Sciatic nerve (tissue), 2 donors: ENCODE measurements around the gene PROC. TPM values are rescaled to one million over a fixed set of nuclear protein-coding genes. Genes with fewer than 3 reads are reported as not detected.

Experiments used
- ATAC-seq: fragments of 200-7000 bp; cut with Tn5 transposase; one replicate; pipeline ENCODE4 v1.9.1; 2020; ENCODE audit warnings: mild to moderate bottlenecking, moderate library complexity
- DNase-seq: peaks from one replicate; pipeline ENCODE4 v3.0.0-alpha.2; 2020; ENCODE audit warnings: low spot score
- intact Hi-C: fragments of 100-400 bp; cut with DNase I; formaldehyde crosslinking; loops from one replicate; pipeline ENCODE4 v1.14.2; 2022
- total RNA-seq: library from RNA; stranded (reverse); fragmentation: NEBNext Ultra II Directional; extraction: Animal tissue kit (Norgen Biotek cat#: 25700); gene quantifications from one replicate; pipeline ENCODE4 v1.2.1, GENCODE V29; 2021
- donor health status: DM: no; HTN: no; CAD: no.
- donor health status: DM: no; HTN: no; CAD: no.

The PROC gene
- total RNA-seq: not detected

- DNase-seq: no peak
- intact Hi-C loops: no loop called here
- no peak for ATAC-seq
These were observed at the start of gene PROC for GRCh38 chr2:127418300-127419111. Gene PROC (plus strand): TSS chr2:127418427. CDS start chr2:127419943, 1,516 bp downstream.

- ATAC-seq (no peak), DNase-seq (no peak)
- intact Hi-C loops: no loop called here
These were observed 48.2 kb upstream of the PROC start for GRCh38 chr2:127370010-127370409.

- DNase-seq (no peak), ATAC-seq (peak; percentile 68)
- intact Hi-C loops: no loop called here
These were observed 47.2 kb upstream of the PROC start for GRCh38 chr2:127371037-127371436.

- ATAC-seq (no peak), DNase-seq (no peak)
- intact Hi-C loops: no loop called here
These were observed 44.7 kb upstream of the PROC start for GRCh38 chr2:127373362-127374083.

- no peak for ATAC-seq
- intact Hi-C loops: no loop called here
- DNase-seq: no peak
These were observed 42.0 kb upstream of the PROC start for GRCh38 chr2:127376257-127376656.

- intact Hi-C loops: no loop called here
- DNase-seq: no peak
- no peak for ATAC-seq
These were observed 41.0 kb upstream of the PROC start for GRCh38 chr2:127377262-127377661.

GRCh38 chr2:127378720-127379119 is 39.5 kb upstream of the PROC start:
- intact Hi-C loops: no loop called here
- ATAC-seq (no peak), DNase-seq (no peak)

- DNase-seq (no peak), ATAC-seq (no peak)
- intact Hi-C loops: no loop called here
These were observed 38.4 kb upstream of the PROC start for GRCh38 chr2:127379712-127380355.

- no peak for DNase-seq
- no peak for ATAC-seq
- intact Hi-C loops: no loop called here
These were observed 36.5 kb upstream of the PROC start for GRCh38 chr2:127381762-127382161.

- intact Hi-C loops: no loop called here
- no peak for ATAC-seq
These were observed 35.4 kb upstream of the PROC start for GRCh38 chr2:127382831-127383230.

GRCh38 chr2:127384529-127384928 is 33.7 kb upstream of the PROC start:
- intact Hi-C loops: no loop called here
- ATAC-seq (no peak), DNase-seq (no peak)

More at GRCh38 chr2:127382831-127383230, 35.4 kb upstream of the PROC start:
- no peak for DNase-seq

GRCh38 chr2:127386246-127386645 is 32.0 kb upstream of the PROC start:
- intact Hi-C loops: no loop called here
- DNase-seq (no peak), ATAC-seq (no peak)

GRCh38 chr2:127386764-127387654 is 31.2 kb upstream of the PROC start:
- peak; percentile 78 for ATAC-seq
- DNase-seq: peak; percentile 89
- intact Hi-C loops: no loop called here

- intact Hi-C loops: no loop called here
- peak; percentile 96 for DNase-seq
- ATAC-seq: peak; percentile 96
These were observed 30.4 kb upstream of the PROC start, which contains the start of gene MAP3K2 for GRCh38 chr2:127387655-127388422. Gene MAP3K2 (minus strand): TSS chr2:127387975. CDS start chr2:127343129, 44,846 bp downstream.

- DNase-seq: no peak
- ATAC-seq: peak; percentile 1
- intact Hi-C loops: no loop called here
These were observed 29.6 kb upstream of the PROC start for GRCh38 chr2:127388423-127389164.

- intact Hi-C loops: no loop called here
- ATAC-seq (no peak), DNase-seq (no peak)
These were observed 28.3 kb upstream of the PROC start for GRCh38 chr2:127389778-127390435.
